Sigmoid colon (tissue), 7 donors: ENCODE data around the gene PSKH1. TPM values are rescaled to one million over a fixed set of nuclear protein-coding genes. Genes with fewer than 3 reads are reported as not detected.

Experiments used
- DNase-seq: peaks from one replicate; pipeline ENCODE4 v3.0.0-alpha.2; 2019
- H3K27ac ChIP-seq, 4 donors: fragments of 200-600 bp; sonication (generic); one replicate each; pipeline ENCODE4 v1.5.1; 2016 to 2019; ENCODE audit warnings: mild to moderate bottlenecking in 1 of 4
- H3K27me3 ChIP-seq, 3 donors: fragments of 200-600 bp; sonication (generic); one replicate each; pipeline ENCODE4 v1.5.1; 2019; ENCODE audit warnings: mild to moderate bottlenecking in 1 of 3
- H3K36me3 ChIP-seq, 4 donors: fragments of 200-600 bp; sonication (generic); one replicate each; pipeline ENCODE4 v1.5.1; 2016 to 2019
- H3K4me1 ChIP-seq, 4 donors: fragments of 200-600 bp; sonication (generic); one replicate each; pipeline ENCODE4 v1.5.1; 2017 to 2019
- H3K4me3 ChIP-seq, 4 donors: fragments of 200-600 bp; sonication (generic); one replicate each; pipeline ENCODE4 v1.5.1; 2017 to 2019; ENCODE audit warnings: mild to moderate bottlenecking in 2 of 4, moderate library complexity in 1 of 4
- H3K9me3 ChIP-seq, 4 donors: fragments of 200-600 bp in 3 of 4; sonication (generic) in 3 of 4; one replicate each; pipeline versions ENCODE4 v1.5.1 to v1.6.1; 2013 to 2019
- CTCF ChIP-seq, 4 experiments: fragments of 450-650 bp in 3 of 4; fragments of 200-600 bp in 1 of 4; IDR thresholded peaks; one replicate each; pipeline ENCODE4 v1.5.1; 2016 to 2019; ENCODE audit warnings: antibody characterized with exemption in 4 of 4, mild to moderate bottlenecking in 3 of 4, moderate library complexity in 2 of 4
- EP300 ChIP-seq, 4 donors: sonication (generic); formaldehyde crosslinking; IDR thresholded peaks; one replicate each; pipeline ENCODE4 v1.6.1; 2017; ENCODE audit warnings: antibody characterized with exemption in 4 of 4
- POLR2A ChIP-seq, 2 donors: fragments of 450-650 bp; IDR thresholded peaks; one replicate each; pipeline ENCODE4 v1.6.1; 2016; ENCODE audit warnings: antibody characterized with exemption in 2 of 2, mild to moderate bottlenecking in 2 of 2, moderate library complexity in 2 of 2
- POLR2AphosphoS5 ChIP-seq, 4 donors: sonication (generic); formaldehyde crosslinking; IDR thresholded peaks; one replicate each; pipeline ENCODE4 v1.6.1; 2017; ENCODE audit warnings: antibody characterized with exemption in 4 of 4
- WGBS, 2 donors: extraction: QIAGEN DNeasy Blood & Tissue Kit; methylation state at CpG; one replicate each; pipeline ENCODE4 v1.1.7; 2013; 5-methylcytosine and 5-hydroxymethylcytosine counted together
- intact Hi-C: fragments of 100-400 bp; cut with DNase I; formaldehyde crosslinking; loops from one replicate; pipeline ENCODE4 v1.15.1; 2023
- polyA plus RNA-seq, 3 donors: library from polyadenylated mRNA; stranded (reverse); fragments of 200-250 nt; gene quantifications; one replicate each; pipeline ENCODE4 v1.2.3, GENCODE V29; 2013
- total RNA-seq, 4 donors: library from RNA; depleted of rRNA; stranded (reverse); fragments of >200 nt; gene quantifications; one replicate each; pipeline ENCODE4 v1.1.0, GENCODE V29; 2016
- donor health status: healthy with polysubstance abuse.
- donor health status: Bipolar disorder and iron deficiency.
- donor health status: healthy.

The PSKH1 gene
- total and polyA plus RNA-seq, 7 donors = 13.9 to 29.2 (median 20.8) TPM

- Histone ChIP-seq H3K27me3 (no peaks in the 10 kb centered on the region), H3K4me3 (peak overlapping the region in 3 of 4 donors; percentile 67 to 89 (median 88)), H3K36me3 (no peaks in the 10 kb centered on the region), H3K4me1 (peaks cover 0 to 57% (median 51%) of the 10 kb centered on the region in 4 donors), H3K9me3 (no peaks in the 10 kb centered on the region), H3K27ac (peak overlapping the region in 3 of 4 donors; percentile 96 to 99 (median 99))
- TF ChIP-seq CTCF (IDR thresholded peaks at IDR 0.05) (no peak), EP300 (IDR thresholded peaks at IDR 0.05) (no peak), POLR2AphosphoS5 (IDR thresholded peaks at IDR 0.05) (no peak), POLR2A (IDR thresholded peaks at IDR 0.05) (no peak)
- DNase-seq = no peak
- intact Hi-C loops = loop anchor here (5.0 to 10.0 kb wide), 2 partner anchors 323 to 621 kb away; partner anchors contain the start of genes RIPOR1 and TMEM208
- WGBS, 2 donors = 91% methylated on average over 11 of the region's 11 CpGs
Observed at GRCh38 chr16:67848118-67848517, 44.9 kb upstream of the PSKH1 start.

- H3K4me1 ChIP-seq = peaks cover 0 to 42% (median 35%) of the 10 kb centered on the region in 4 donors
- no peaks in the 10 kb centered on the region for H3K36me3 ChIP-seq
- DNase-seq = no peak
- H3K27ac ChIP-seq = no peak overlapping the region
- no peak overlapping the region for H3K4me3 ChIP-seq
- intact Hi-C loops = no loop called here
- WGBS, 2 donors = 94 to 95% methylated on average over 3 of the region's 3 CpGs
- no peaks in the 10 kb centered on the region for H3K9me3 ChIP-seq
- TF ChIP-seq EP300 (IDR thresholded peaks at IDR 0.05) (no peak), POLR2AphosphoS5 (IDR thresholded peaks at IDR 0.05) (no peak), POLR2A (IDR thresholded peaks at IDR 0.05) (no peak), CTCF (IDR thresholded peaks at IDR 0.05) (no peak)
- H3K27me3 ChIP-seq = no peaks in the 10 kb centered on the region
Observed at GRCh38 chr16:67853670-67854069, 39.4 kb upstream of the PSKH1 start.

GRCh38 chr16:67855789-67856188 is 37.3 kb upstream of the PSKH1 start:
- H3K27me3 ChIP-seq = no peaks in the 10 kb centered on the region
- intact Hi-C loops = no loop called here
- H3K4me3 ChIP-seq = no peak overlapping the region
- H3K4me1 ChIP-seq = peaks cover 0 to 39% (median 29%) of the 10 kb centered on the region in 4 donors
- H3K27ac ChIP-seq = no peak overlapping the region
- peaks cover 0 to 6% (median 0%) of the 10 kb centered on the region in 4 donors for H3K36me3 ChIP-seq
- no peaks in the 10 kb centered on the region for H3K9me3 ChIP-seq
- no peak for DNase-seq
- no peak for TF ChIP-seq POLR2A (IDR thresholded peaks at IDR 0.05)
- TF ChIP-seq POLR2AphosphoS5 (IDR thresholded peaks at IDR 0.05) = no peak
- TF ChIP-seq EP300 (IDR thresholded peaks at IDR 0.05) = no peak
- TF ChIP-seq CTCF (IDR thresholded peaks at IDR 0.05) = no peak
- 81 to 87% methylated on average over 10 of the region's 10 CpGs for WGBS, 2 donors

GRCh38 chr16:67856927-67857546 is 36.0 kb upstream of the PSKH1 start:
- Histone ChIP-seq H3K36me3 (peaks cover 0 to 13% (median 0%) of the 10 kb centered on the region in 4 donors), H3K9me3 (no peaks in the 10 kb centered on the region), H3K27ac (peak overlapping the region; percentile 10 to 65 (median 50)), H3K4me3 (no peak overlapping the region), H3K4me1 (peaks cover 0 to 44% (median 32%) of the 10 kb centered on the region in 4 donors), H3K27me3 (no peaks in the 10 kb centered on the region)
- intact Hi-C loops = no loop called here
- no peak for DNase-seq
- WGBS, 2 donors = 86 to 92% methylated on average over 5 of the region's 5 CpGs
- TF ChIP-seq POLR2A (IDR thresholded peaks at IDR 0.05) = no peak
- TF ChIP-seq POLR2AphosphoS5 (IDR thresholded peaks at IDR 0.05) = no peak
- no peak for TF ChIP-seq CTCF (IDR thresholded peaks at IDR 0.05)
- TF ChIP-seq EP300 (IDR thresholded peaks at IDR 0.05) = no peak
